ENCODE measurements around the gene ANO6. TPM values are rescaled to one million over a fixed set of nuclear protein-coding genes. Genes with fewer than 3 reads are reported as not detected.

The ANO6 gene
- total and polyA plus RNA-seq, 12 donors, result 8.9 to 52.2 (median 40.9) TPM

DNA sequence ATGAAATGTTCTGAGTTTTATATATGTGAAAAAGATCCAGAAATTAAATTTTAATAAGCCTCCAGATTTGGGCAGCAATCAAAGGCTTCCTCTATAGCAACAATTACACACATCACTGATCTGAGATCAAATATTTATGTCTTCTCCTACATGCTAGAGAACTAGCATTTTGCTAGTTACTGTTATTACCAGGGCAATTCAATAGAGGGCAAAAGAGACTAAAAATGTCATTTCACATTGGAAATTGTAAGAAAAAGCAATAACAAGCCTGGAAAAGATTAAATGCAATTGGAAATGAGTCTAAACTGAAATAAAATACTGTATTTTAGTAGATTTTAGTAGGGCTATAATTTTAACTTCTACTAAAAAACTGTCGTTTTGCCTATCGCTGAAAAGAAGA is 32.6 kb upstream of the ANO6 start:
- peaks cover 0 to 11% (median 0%) of the 10 kb centered on the region in 9 donors for H3K36me3 ChIP-seq
- ATAC-seq (peak in 1 of 8 donors; percentile 34), DNase-seq (no peak)
- peaks cover 0 to 16% (median 0%) of the 10 kb centered on the region in 9 donors for H3K4me1 ChIP-seq
- intact Hi-C loops (cut with DNase I), result loop anchor here in 3 of 10 donors (5.0 to 10.0 kb wide), 2 partner anchors 202 to 204 kb away; no protein-coding TSS in a partner anchor
- H3K27me3 ChIP-seq, result no peaks in the 10 kb centered on the region
- TF ChIP-seq, protein P1, sequence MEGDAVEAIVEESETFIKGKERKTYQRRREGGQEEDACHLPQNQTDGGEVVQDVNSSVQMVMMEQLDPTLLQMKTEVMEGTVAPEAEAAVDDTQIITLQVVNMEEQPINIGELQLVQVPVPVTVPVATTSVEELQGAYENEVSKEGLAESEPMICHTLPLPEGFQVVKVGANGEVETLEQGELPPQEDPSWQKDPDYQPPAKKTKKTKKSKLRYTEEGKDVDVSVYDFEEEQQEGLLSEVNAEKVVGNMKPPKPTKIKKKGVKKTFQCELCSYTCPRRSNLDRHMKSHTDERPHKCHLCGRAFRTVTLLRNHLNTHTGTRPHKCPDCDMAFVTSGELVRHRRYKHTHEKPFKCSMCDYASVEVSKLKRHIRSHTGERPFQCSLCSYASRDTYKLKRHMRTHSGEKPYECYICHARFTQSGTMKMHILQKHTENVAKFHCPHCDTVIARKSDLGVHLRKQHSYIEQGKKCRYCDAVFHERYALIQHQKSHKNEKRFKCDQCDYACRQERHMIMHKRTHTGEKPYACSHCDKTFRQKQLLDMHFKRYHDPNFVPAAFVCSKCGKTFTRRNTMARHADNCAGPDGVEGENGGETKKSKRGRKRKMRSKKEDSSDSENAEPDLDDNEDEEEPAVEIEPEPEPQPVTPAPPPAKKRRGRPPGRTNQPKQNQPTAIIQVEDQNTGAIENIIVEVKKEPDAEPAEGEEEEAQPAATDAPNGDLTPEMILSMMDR (IDR thresholded peaks at IDR 0.05), result peak in 8 of 9 donors; percentile 16 to 67 (median 46)
- H3K27ac ChIP-seq, result no peak overlapping the region
- no peak overlapping the region for H3K4me3 ChIP-seq
- WGBS, 2 donors, result 60 to 69% methylated on average over 2 of the region's 2 CpGs
- peaks cover 0 to 21% (median 16%) of the 10 kb centered on the region in 11 donors for H3K9me3 ChIP-seq

DNA sequence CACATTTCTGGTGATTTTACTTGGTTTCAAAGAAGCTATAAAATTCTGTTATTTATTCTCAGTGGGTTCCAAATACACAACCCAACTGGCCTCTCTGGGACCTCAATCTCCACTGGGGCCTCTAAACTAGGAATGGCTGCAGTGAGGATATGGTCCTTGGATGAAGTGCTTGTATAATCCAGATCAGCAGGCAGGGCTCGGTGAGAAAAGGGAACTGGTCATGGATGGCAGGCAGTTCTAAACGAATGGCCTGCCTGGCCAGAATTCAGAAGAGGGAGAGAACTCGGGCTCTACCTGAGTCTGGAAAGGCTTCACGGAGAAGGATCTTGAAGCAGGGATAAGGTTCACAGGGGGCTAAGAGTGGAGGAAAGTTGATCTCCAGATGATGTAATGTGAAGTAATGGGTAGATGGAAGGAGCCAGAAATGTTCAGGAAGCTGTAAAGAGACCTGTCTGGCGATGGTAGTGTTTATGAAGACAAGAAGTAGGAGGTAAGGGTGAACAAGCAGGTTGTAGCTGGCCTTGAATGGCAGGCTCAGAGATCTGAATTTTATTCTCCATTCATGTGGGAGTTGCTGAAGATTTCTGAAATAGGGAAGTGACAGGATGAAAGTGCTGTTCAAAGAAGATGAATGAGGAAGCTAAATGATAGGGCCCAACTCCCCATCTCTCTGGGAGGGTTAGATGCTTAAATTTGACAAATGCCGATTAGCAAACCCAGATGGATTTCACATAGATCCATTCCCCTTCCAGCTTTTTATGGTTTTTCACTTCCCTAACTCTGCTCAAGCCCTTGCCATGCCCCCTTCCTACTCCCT is 31.5 kb upstream of the ANO6 start:
- no peak overlapping the region for H3K27ac ChIP-seq
- TF ChIP-seq, protein P1 (IDR thresholded peaks at IDR 0.05), result no peak
- 83 to 87% methylated on average over 6 of the region's 6 CpGs for WGBS, 2 donors
- DNase-seq (no peak), ATAC-seq (no peak)
- H3K27me3 ChIP-seq, result no peaks in the 10 kb centered on the region
- H3K36me3 ChIP-seq, result peaks cover 0 to 3% (median 0%) of the 10 kb centered on the region in 9 donors
- peaks cover 0 to 10% (median 4%) of the 10 kb centered on the region in 11 donors for H3K9me3 ChIP-seq
- intact Hi-C loops (cut with DNase I), result loop anchor here in 3 of 10 donors (5.0 to 10.0 kb wide), 2 partner anchors 200 to 203 kb away; no protein-coding TSS in a partner anchor
- H3K4me1 ChIP-seq, result peaks cover 0 to 16% (median 0%) of the 10 kb centered on the region in 9 donors
- no peak overlapping the region for H3K4me3 ChIP-seq

DNA sequence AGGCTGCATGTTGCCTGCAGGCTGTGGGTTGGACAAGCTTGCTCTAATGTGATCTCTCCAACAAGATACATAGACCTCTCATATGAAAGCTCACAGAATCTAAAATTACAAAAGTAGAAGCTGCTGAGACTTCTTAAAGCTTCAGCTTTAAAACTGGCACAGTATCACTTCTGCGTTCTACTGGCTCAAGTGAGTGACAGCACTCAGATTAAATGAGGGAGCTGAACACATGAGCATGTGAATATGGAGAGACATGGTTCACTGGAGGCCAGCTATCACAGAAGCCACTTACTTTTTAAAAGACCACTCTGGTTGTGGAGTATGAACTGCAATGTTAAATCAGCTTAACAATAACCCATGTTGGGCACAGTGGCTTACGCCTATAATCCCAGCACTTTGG is 29.1 kb upstream of the ANO6 start:
- TF ChIP-seq, protein P1 (IDR thresholded peaks at IDR 0.05), result no peak
- 87 to 91% methylated on average over 2 of the region's 2 CpGs for WGBS, 2 donors
- H3K27ac ChIP-seq, result no peak overlapping the region
- no peaks in the 10 kb centered on the region for H3K9me3 ChIP-seq
- intact Hi-C loops (cut with DNase I), result loop anchor here in 1 of 10 donors (10.0 kb wide), 1 partner anchor 198 kb away; no protein-coding TSS in a partner anchor
- DNase-seq (no peak), ATAC-seq (no peak)
- H3K4me1 ChIP-seq, result peaks cover 0 to 27% (median 6%) of the 10 kb centered on the region in 9 donors
- H3K4me3 ChIP-seq, result no peak overlapping the region
- no peaks in the 10 kb centered on the region for H3K27me3 ChIP-seq
- H3K36me3 ChIP-seq, result no peaks in the 10 kb centered on the region

DNA sequence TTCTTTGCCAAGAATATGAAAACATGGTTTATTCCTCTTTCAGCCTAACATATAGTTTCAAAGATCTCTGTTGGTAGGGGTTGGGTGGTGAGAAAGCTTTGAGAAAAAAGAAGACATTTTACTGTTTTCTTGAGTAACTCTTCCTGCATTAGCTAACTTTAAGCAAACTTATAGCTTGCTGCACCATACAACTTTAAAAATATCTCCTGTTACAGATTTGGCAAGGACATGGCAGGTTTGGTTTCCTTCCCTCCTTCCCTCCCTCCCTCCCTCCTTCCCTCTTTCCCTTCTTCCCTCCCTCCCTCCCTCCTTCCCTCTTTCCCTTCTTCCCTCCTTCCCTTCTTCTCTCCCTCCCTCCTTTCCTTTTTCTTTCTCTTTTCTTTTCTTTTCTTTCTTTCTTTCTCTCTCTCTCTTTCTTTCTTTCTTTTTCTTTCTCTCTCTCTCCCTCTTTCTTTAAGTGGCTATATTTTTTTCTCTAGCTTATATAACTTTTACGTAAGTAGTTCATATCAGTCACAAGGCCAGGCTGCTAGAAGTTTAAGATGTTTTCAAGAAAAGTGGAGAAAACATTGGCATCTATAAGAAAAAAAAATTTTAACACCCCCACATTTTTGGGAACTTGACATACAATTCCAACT is 26.0 kb upstream of the ANO6 start:
- H3K4me3 ChIP-seq, result no peak overlapping the region
- H3K27ac ChIP-seq, result no peak overlapping the region
- H3K9me3 ChIP-seq, result no peaks in the 10 kb centered on the region
- TF ChIP-seq, protein P1 (IDR thresholded peaks at IDR 0.05), result no peak
- DNase-seq, result no peak
- intact Hi-C loops (cut with DNase I), result loop anchor here in 1 of 10 donors (10.0 kb wide), 1 partner anchor 195 kb away; no protein-coding TSS in a partner anchor
- no peaks in the 10 kb centered on the region for H3K27me3 ChIP-seq
- 94 to 98% methylated on average over 1 of the region's 1 CpG for WGBS, 2 donors
- peaks cover 0 to 23% (median 15%) of the 10 kb centered on the region in 9 donors for H3K4me1 ChIP-seq
- no peak for ATAC-seq
- no peaks in the 10 kb centered on the region for H3K36me3 ChIP-seq

Data from heart right ventricle (tissue), 16 donors.